ENCODE results near the gene ATP8B3.

Gene ATP8B3

DNA sequence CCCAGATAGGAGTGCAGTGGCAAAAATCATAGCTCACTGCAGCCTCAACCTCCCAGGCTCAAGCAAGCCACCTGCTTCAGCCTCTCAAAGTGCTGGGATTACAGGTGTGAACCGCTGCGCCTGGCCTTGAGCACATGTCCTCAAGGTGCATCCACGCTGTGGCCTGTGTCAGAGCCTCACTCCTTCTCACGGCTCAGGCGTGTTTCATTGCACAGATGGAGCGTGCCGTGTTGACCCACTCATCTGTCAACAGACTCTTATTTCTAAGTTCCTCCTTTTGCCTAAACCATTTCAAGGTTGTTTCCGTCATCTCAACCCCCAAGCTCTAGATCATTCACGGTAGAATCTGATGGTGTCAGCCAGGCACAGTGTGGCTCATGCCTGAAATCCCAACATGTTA lies 28.2 kb downstream of the ATP8B3 start:
- peaks cover 0 to 7% of the 10 kb centered on the region in 2 donors for H3K9me3 ChIP-seq (ENCODE audit: control insufficient read depth in 2 of 2, low read length in 2 of 2)
- no peaks in the 10 kb centered on the region for H3K4me1 ChIP-seq (ENCODE audit: control insufficient read depth in 2 of 2, insufficient read depth in 2 of 2, low read length in 2 of 2)
- no peak overlapping the region for H3K9ac ChIP-seq (ENCODE audit: low read depth in 1 of 2, low read length in 2 of 2)
- no peak overlapping the region for H3K27ac ChIP-seq (ENCODE audit: low read depth in 2 of 2, low read length in 2 of 2)
- H3K4me3 ChIP-seq (ENCODE audit: low read length in 2 of 2), result no peak overlapping the region
- no peaks in the 10 kb centered on the region for H3K36me3 ChIP-seq (ENCODE audit: control insufficient read depth in 2 of 2, insufficient read depth in 2 of 2, low read length in 2 of 2)
- H3K27me3 ChIP-seq (ENCODE audit: control insufficient read depth in 2 of 2, insufficient read depth in 2 of 2, low read length in 2 of 2), result peaks cover 13 to 19% of the 10 kb centered on the region in 2 donors

GRCh38 chr19:1783354-1783753 lies 28.7 kb downstream of the ATP8B3 start:
- Histone ChIP-seq H3K27ac (ENCODE audit: low read depth in 2 of 2, low read length in 2 of 2) (no peak overlapping the region), H3K9me3 (ENCODE audit: control insufficient read depth in 2 of 2, low read length in 2 of 2) (peaks cover 0 to 7% of the 10 kb centered on the region in 2 donors), H3K27me3 (ENCODE audit: control insufficient read depth in 2 of 2, insufficient read depth in 2 of 2, low read length in 2 of 2) (peaks cover 14 to 19% of the 10 kb centered on the region in 2 donors), H3K36me3 (ENCODE audit: control insufficient read depth in 2 of 2, insufficient read depth in 2 of 2, low read length in 2 of 2) (no peaks in the 10 kb centered on the region), H3K9ac (ENCODE audit: low read depth in 1 of 2, low read length in 2 of 2) (no peak overlapping the region), H3K4me3 (ENCODE audit: low read length in 2 of 2) (no peak overlapping the region), H3K4me1 (ENCODE audit: control insufficient read depth in 2 of 2, insufficient read depth in 2 of 2, low read length in 2 of 2) (no peaks in the 10 kb centered on the region)

DNA sequence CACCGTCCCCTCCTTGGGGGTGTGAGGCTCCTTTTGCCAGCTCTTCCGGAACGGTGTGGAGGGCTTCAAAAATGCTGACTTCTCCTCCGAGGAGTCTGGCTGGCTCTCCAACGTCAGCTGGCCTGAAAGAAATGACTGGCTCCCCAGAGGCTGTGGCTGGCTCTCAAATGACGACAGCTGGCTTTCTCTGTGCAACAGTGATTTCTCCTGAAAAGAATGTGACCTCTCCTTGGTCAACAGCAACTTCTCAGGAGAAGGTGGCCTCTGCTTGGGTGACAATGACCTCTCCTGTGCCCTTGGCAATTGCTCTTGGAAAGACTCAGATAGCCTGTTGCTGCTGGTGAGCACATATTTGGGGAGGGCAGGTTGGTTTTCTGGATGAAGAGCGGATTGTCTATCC lies 29.6 kb downstream of the ATP8B3 start:
- H3K36me3 ChIP-seq (ENCODE audit: control insufficient read depth in 2 of 2, insufficient read depth in 2 of 2, low read length in 2 of 2), result no peaks in the 10 kb centered on the region
- H3K4me1 ChIP-seq (ENCODE audit: control insufficient read depth in 2 of 2, insufficient read depth in 2 of 2, low read length in 2 of 2), result no peaks in the 10 kb centered on the region
- H3K27me3 ChIP-seq (ENCODE audit: control insufficient read depth in 2 of 2, insufficient read depth in 2 of 2, low read length in 2 of 2), result peaks cover 17 to 19% of the 10 kb centered on the region in 2 donors
- H3K9ac ChIP-seq (ENCODE audit: low read depth in 1 of 2, low read length in 2 of 2), result no peak overlapping the region
- peaks cover 0 to 7% of the 10 kb centered on the region in 2 donors for H3K9me3 ChIP-seq (ENCODE audit: control insufficient read depth in 2 of 2, low read length in 2 of 2)
- no peak overlapping the region for H3K27ac ChIP-seq (ENCODE audit: low read depth in 2 of 2, low read length in 2 of 2)
- H3K4me3 ChIP-seq (ENCODE audit: low read length in 2 of 2), result no peak overlapping the region

DNA sequence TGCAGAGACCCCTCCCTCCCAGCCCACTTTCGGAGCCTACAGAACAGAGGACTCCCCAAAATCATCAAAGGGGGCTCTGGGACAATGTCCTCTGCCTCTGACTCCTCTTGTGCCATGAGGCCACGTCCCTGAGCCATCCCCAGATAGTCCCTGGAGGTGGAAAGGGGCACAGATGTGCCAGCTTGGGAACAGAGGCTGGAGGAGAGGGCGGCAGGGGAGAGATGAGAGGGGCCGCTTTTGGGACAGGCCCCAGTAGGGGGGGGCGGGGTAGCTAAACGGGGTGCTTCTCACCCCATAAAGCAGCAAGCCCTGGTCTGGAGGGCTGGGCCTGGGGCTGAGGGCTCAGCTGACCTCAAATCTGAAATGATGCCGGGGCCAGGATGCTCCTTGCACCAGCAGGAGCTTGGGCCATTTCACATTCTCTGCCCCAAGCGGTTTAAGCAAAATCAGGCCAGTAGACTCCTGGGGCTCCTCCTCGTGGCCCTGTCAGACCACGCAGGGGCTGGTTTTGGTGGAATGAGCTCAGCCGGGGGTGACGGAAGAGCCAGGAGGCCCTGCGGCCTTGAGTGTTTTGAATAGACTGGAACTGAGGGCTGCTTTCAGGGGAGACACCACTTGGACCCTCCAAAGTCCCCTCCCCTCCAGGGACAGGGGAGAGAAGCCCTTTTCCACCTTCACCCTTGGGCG lies 31.7 kb downstream of the ATP8B3 start:
- H3K9ac ChIP-seq (ENCODE audit: low read depth in 1 of 2, low read length in 2 of 2), result no peak overlapping the region
- no peak overlapping the region for H3K4me3 ChIP-seq (ENCODE audit: low read length in 2 of 2)
- peaks cover 0 to 7% of the 10 kb centered on the region in 2 donors for H3K9me3 ChIP-seq (ENCODE audit: control insufficient read depth in 2 of 2, low read length in 2 of 2)
- no peaks in the 10 kb centered on the region for H3K36me3 ChIP-seq (ENCODE audit: control insufficient read depth in 2 of 2, insufficient read depth in 2 of 2, low read length in 2 of 2)
- no peak overlapping the region for H3K27ac ChIP-seq (ENCODE audit: low read depth in 2 of 2, low read length in 2 of 2)
- H3K4me1 ChIP-seq (ENCODE audit: control insufficient read depth in 2 of 2, insufficient read depth in 2 of 2, low read length in 2 of 2), result no peaks in the 10 kb centered on the region
- peaks cover 31 to 33% of the 10 kb centered on the region in 2 donors for H3K27me3 ChIP-seq (ENCODE audit: control insufficient read depth in 2 of 2, insufficient read depth in 2 of 2, low read length in 2 of 2)

DNA sequence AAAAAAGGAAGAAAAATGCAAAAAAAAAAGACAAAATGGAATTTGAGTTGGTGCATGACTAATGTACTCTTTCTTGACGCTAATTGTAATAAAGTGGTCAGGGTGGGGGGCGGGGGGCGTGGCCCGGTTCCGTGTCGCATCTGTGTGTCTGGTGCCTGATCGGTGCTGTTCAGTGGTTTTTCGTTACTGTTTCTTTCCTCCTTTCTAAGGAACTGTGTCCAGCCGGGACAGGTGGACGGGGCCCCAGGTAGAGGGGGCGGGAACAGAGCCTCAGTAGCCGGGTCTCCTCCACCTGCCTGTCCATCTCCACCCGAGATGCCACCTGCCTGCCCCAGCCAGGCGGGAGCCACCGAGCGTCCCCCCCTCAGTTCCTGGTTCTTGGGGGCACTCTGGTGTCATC lies 32.5 kb downstream of the ATP8B3 start:
- Histone ChIP-seq H3K27ac (ENCODE audit: low read depth in 2 of 2, low read length in 2 of 2) (no peak overlapping the region), H3K4me3 (ENCODE audit: low read length in 2 of 2) (no peak overlapping the region), H3K36me3 (ENCODE audit: control insufficient read depth in 2 of 2, insufficient read depth in 2 of 2, low read length in 2 of 2) (no peaks in the 10 kb centered on the region), H3K9me3 (ENCODE audit: control insufficient read depth in 2 of 2, low read length in 2 of 2) (peaks cover 0 to 8% of the 10 kb centered on the region in 2 donors), H3K4me1 (ENCODE audit: control insufficient read depth in 2 of 2, insufficient read depth in 2 of 2, low read length in 2 of 2) (no peaks in the 10 kb centered on the region), H3K27me3 (ENCODE audit: control insufficient read depth in 2 of 2, insufficient read depth in 2 of 2, low read length in 2 of 2) (peaks cover 35 to 36% of the 10 kb centered on the region in 2 donors), H3K9ac (ENCODE audit: low read depth in 1 of 2, low read length in 2 of 2) (no peak overlapping the region)

DNA sequence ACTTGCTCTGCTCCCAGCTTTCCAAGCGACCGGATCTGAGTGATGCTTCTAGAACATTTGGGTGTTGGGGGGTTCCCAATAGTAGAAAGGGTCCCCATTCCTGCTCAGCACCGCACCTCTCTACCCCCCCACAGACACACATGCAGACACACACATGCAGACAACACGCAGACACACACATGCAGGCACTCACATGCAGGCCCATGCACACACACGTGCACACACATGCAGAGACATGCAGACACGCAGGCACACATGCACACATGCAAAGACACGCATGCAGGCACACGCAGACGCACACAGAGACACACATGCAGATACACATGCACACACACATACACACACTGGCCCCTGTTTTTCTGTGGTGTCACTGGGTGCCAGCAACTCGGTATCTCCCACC lies 34.9 kb downstream of the ATP8B3 start:
- no peak overlapping the region for H3K4me3 ChIP-seq (ENCODE audit: low read length in 2 of 2)
- H3K27ac ChIP-seq (ENCODE audit: low read depth in 2 of 2, low read length in 2 of 2), result no peak overlapping the region
- no peaks in the 10 kb centered on the region for H3K36me3 ChIP-seq (ENCODE audit: control insufficient read depth in 2 of 2, insufficient read depth in 2 of 2, low read length in 2 of 2)
- no peaks in the 10 kb centered on the region for H3K4me1 ChIP-seq (ENCODE audit: control insufficient read depth in 2 of 2, insufficient read depth in 2 of 2, low read length in 2 of 2)
- no peak overlapping the region for H3K9ac ChIP-seq (ENCODE audit: low read depth in 1 of 2, low read length in 2 of 2)
- H3K9me3 ChIP-seq (ENCODE audit: control insufficient read depth in 2 of 2, low read length in 2 of 2), result peaks cover 0 to 8% of the 10 kb centered on the region in 2 donors
- peaks cover 46 to 51% of the 10 kb centered on the region in 2 donors for H3K27me3 ChIP-seq (ENCODE audit: control insufficient read depth in 2 of 2, insufficient read depth in 2 of 2, low read length in 2 of 2)

DNA sequence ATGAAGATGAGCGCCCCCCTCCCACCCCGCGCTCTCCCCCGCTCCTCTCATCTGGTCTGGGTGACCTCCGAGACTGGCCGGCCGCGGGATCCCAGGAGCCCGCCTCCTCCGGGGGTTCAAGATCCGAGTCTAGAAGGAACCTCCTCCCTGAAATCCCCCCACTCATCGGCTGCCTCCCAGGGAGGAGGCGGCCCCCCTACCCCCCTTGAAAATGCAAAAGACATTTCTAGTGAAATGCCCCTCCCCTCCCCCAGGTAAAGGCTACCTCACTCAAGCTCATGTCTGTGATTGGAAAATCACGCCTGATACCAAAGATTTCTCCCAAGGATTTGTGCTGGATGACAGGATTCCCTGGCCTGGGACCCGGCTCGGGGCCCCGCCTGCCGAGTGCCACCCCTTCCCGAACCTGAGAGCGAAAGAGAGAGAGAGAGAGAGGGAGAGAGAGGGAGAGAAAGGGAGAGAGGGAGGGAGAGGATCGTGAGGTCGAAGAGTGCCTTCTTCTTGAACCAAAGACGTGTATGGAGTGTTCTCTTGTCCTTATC lies 35.4 kb downstream of the ATP8B3 start:
- Histone ChIP-seq H3K27ac (ENCODE audit: low read depth in 2 of 2, low read length in 2 of 2) (no peak overlapping the region), H3K4me3 (ENCODE audit: low read length in 2 of 2) (no peak overlapping the region), H3K36me3 (ENCODE audit: control insufficient read depth in 2 of 2, insufficient read depth in 2 of 2, low read length in 2 of 2) (no peaks in the 10 kb centered on the region), H3K9ac (ENCODE audit: low read depth in 1 of 2, low read length in 2 of 2) (no peak overlapping the region), H3K9me3 (ENCODE audit: control insufficient read depth in 2 of 2, low read length in 2 of 2) (peaks cover 0 to 3% of the 10 kb centered on the region in 2 donors), H3K27me3 (ENCODE audit: control insufficient read depth in 2 of 2, insufficient read depth in 2 of 2, low read length in 2 of 2) (peaks cover 44 to 51% of the 10 kb centered on the region in 2 donors), H3K4me1 (ENCODE audit: control insufficient read depth in 2 of 2, insufficient read depth in 2 of 2, low read length in 2 of 2) (no peaks in the 10 kb centered on the region)

DNA sequence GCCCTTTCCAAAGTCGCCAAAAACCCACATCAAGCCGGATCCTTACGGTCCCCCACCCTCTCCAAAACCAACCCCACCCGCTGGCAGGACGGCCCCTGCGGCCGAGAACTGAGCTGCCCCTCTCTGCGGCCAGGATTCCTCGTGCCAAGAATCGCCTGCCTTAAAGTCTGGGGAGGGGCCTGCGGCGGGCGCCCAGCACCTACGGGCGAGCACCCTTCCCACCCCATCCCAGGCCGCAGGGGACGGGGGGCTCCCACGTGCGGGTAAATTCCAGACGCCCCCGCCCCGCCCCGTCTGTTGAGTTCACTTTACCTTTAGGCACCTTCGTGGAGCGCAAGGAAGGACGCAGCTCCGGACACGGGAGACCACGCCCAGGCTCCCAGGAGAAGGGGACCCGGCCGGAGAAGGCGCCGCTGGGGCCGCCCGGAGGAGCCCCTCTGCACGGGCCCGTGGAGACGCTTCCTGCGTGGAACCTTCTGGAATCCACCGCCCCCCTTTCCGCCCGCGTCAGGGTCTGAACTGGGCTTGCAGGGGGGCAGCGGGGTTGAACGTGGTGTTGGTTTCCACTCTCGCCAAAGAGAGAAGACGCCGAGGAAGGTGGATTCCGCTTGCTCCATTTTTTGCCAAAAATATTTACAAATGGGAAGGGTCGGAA lies 36.0 kb downstream of the ATP8B3 start:
- no peak overlapping the region for H3K9ac ChIP-seq (ENCODE audit: low read depth in 1 of 2, low read length in 2 of 2)
- no peak overlapping the region for H3K27ac ChIP-seq (ENCODE audit: low read depth in 2 of 2, low read length in 2 of 2)
- H3K36me3 ChIP-seq (ENCODE audit: control insufficient read depth in 2 of 2, insufficient read depth in 2 of 2, low read length in 2 of 2), result no peaks in the 10 kb centered on the region
- H3K4me1 ChIP-seq (ENCODE audit: control insufficient read depth in 2 of 2, insufficient read depth in 2 of 2, low read length in 2 of 2), result no peaks in the 10 kb centered on the region
- H3K9me3 ChIP-seq (ENCODE audit: control insufficient read depth in 2 of 2, low read length in 2 of 2), result peaks cover under 1 to 2% of the 10 kb centered on the region in 2 donors
- peaks cover 44 to 54% of the 10 kb centered on the region in 2 donors for H3K27me3 ChIP-seq (ENCODE audit: control insufficient read depth in 2 of 2, insufficient read depth in 2 of 2, low read length in 2 of 2)
- no peak overlapping the region for H3K4me3 ChIP-seq (ENCODE audit: low read length in 2 of 2)

- no peak overlapping the region for H3K27ac ChIP-seq (ENCODE audit: low read depth in 2 of 2, low read length in 2 of 2)
- no peaks in the 10 kb centered on the region for H3K36me3 ChIP-seq (ENCODE audit: control insufficient read depth in 2 of 2, insufficient read depth in 2 of 2, low read length in 2 of 2)
- no peak overlapping the region for H3K9ac ChIP-seq (ENCODE audit: low read depth in 1 of 2, low read length in 2 of 2)
- H3K27me3 ChIP-seq (ENCODE audit: control insufficient read depth in 2 of 2, insufficient read depth in 2 of 2, low read length in 2 of 2), result peaks cover 39 to 54% of the 10 kb centered on the region in 2 donors
- no peak overlapping the region for H3K4me3 ChIP-seq (ENCODE audit: low read length in 2 of 2)
- no peaks in the 10 kb centered on the region for H3K4me1 ChIP-seq (ENCODE audit: control insufficient read depth in 2 of 2, insufficient read depth in 2 of 2, low read length in 2 of 2)
- peaks cover 4 to 9% of the 10 kb centered on the region in 2 donors for H3K9me3 ChIP-seq (ENCODE audit: control insufficient read depth in 2 of 2, low read length in 2 of 2)
Measured at GRCh38 chr19:1774989-1775772, 36.9 kb downstream of the ATP8B3 start.

- no peaks in the 10 kb centered on the region for H3K4me1 ChIP-seq (ENCODE audit: control insufficient read depth in 2 of 2, insufficient read depth in 2 of 2, low read length in 2 of 2)
- H3K9ac ChIP-seq (ENCODE audit: low read depth in 1 of 2, low read length in 2 of 2), result no peak overlapping the region
- peaks cover 48 to 58% of the 10 kb centered on the region in 2 donors for H3K27me3 ChIP-seq (ENCODE audit: control insufficient read depth in 2 of 2, insufficient read depth in 2 of 2, low read length in 2 of 2)
- no peak overlapping the region for H3K27ac ChIP-seq (ENCODE audit: low read depth in 2 of 2, low read length in 2 of 2)
- H3K9me3 ChIP-seq (ENCODE audit: control insufficient read depth in 2 of 2, low read length in 2 of 2), result peaks cover 4 to 9% of the 10 kb centered on the region in 2 donors
- H3K36me3 ChIP-seq (ENCODE audit: control insufficient read depth in 2 of 2, insufficient read depth in 2 of 2, low read length in 2 of 2), result no peaks in the 10 kb centered on the region
- H3K4me3 ChIP-seq (ENCODE audit: low read length in 2 of 2), result no peak overlapping the region
Measured at GRCh38 chr19:1773184-1773583, 38.9 kb downstream of the ATP8B3 start.

All from mucosa of rectum (tissue), 2 donors.